Measurements from ENCODE around the gene TRAPPC12.

- no peak for TF ChIP-seq POLR2A (IDR thresholded peaks at IDR 0.05)
- TF ChIP-seq, protein P1, sequence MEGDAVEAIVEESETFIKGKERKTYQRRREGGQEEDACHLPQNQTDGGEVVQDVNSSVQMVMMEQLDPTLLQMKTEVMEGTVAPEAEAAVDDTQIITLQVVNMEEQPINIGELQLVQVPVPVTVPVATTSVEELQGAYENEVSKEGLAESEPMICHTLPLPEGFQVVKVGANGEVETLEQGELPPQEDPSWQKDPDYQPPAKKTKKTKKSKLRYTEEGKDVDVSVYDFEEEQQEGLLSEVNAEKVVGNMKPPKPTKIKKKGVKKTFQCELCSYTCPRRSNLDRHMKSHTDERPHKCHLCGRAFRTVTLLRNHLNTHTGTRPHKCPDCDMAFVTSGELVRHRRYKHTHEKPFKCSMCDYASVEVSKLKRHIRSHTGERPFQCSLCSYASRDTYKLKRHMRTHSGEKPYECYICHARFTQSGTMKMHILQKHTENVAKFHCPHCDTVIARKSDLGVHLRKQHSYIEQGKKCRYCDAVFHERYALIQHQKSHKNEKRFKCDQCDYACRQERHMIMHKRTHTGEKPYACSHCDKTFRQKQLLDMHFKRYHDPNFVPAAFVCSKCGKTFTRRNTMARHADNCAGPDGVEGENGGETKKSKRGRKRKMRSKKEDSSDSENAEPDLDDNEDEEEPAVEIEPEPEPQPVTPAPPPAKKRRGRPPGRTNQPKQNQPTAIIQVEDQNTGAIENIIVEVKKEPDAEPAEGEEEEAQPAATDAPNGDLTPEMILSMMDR (IDR thresholded peaks at IDR 0.05) = no peak
These were observed 49.1 kb downstream of the TRAPPC12 start for GRCh38 chr2:3428577-3428976.

All from thyroid gland (tissue), 4 donors.